ENCODE data around the gene RBP3.

The RBP3 gene

GRCh38 chr10:47384148-47384921 lies 36.2 kb downstream of the RBP3 start, which contains the start of gene ZNF488 (continued):
- TF ChIP-seq ATF2 (tag by site-specific recombination; IDR thresholded peaks at IDR 0.05; ENCODE audit: low read depth) (no peak), GLIS2 (tag by site-specific recombination; IDR thresholded peaks at IDR 0.05) (peak; percentile 99), ZNF792 (tag by site-specific recombination; IDR thresholded peaks at IDR 0.05) (no peak), ZNF26 (tag by site-specific recombination; IDR thresholded peaks at IDR 0.05) (no peak), ZXDB (tag by site-specific recombination; IDR thresholded peaks at IDR 0.05) (0 out of 2 replicates have a peak, but pooled peaks have one; percentile 37), SP7 (tag by site-specific recombination; IDR thresholded peaks at IDR 0.05) (peak; percentile 43), ZNF16 (tag by site-specific recombination; IDR thresholded peaks at IDR 0.05; ENCODE audit: low read depth) (no peak), GLIS1 (tag by site-specific recombination; IDR thresholded peaks at IDR 0.05) (peak; percentile 84), ZNF112 (tag by site-specific recombination; IDR thresholded peaks at IDR 0.05) (no peak), BCL11B (tag by site-specific recombination; IDR thresholded peaks at IDR 0.05; ENCODE audit: low read depth) (0 out of 2 replicates have a peak, but pooled peaks have one; percentile 42), ZNF600 (tag by site-specific recombination; IDR thresholded peaks at IDR 0.05) (peak; percentile 98), ZNF76 (tag by site-specific recombination; IDR thresholded peaks at IDR 0.05; ENCODE audit: borderline replicate concordance, low read depth) (0 out of 2 replicates have a peak, but pooled peaks have one; percentile 2), ZNF791 (tag by site-specific recombination; IDR thresholded peaks at IDR 0.05) (no peak), PATZ1 (tag by site-specific recombination; IDR thresholded peaks at IDR 0.05) (peak; percentile 70), ZBTB8A (tag by site-specific recombination; IDR thresholded peaks at IDR 0.05) (peak; percentile 95), ZNF623 (tag by site-specific recombination; IDR thresholded peaks at IDR 0.05) (no peak), REPIN1 (tag by site-specific recombination; IDR thresholded peaks at IDR 0.05; ENCODE audit: low read depth) (no peak), GLI4 (tag by site-specific recombination; IDR thresholded peaks at IDR 0.05) (no peak), PRDM10 (tag by site-specific recombination; IDR thresholded peaks at IDR 0.05) (peak; percentile 70), ZNF701 (tag by site-specific recombination; IDR thresholded peaks at IDR 0.05) (no peak), YY2 (tag by site-specific recombination; IDR thresholded peaks at IDR 0.05) (no peak), ZBTB26 (tag by site-specific recombination; optimal IDR thresholded peaks at IDR 0.05) (peak; percentile 75), ZNF518A (tag by site-specific recombination; conservative IDR thresholded peaks at IDR 0.05; ENCODE audit: low read depth) (no peak), ZFHX2 (tag by site-specific recombination; conservative IDR thresholded peaks at IDR 0.05) (peak; percentile 93), ZNF37A (tag by site-specific recombination; IDR thresholded peaks at IDR 0.05) (no peak)

All from HEK293 (cell line).